Gastrocnemius medialis (tissue), 4 donors: ENCODE measurements around the gene RNASE12. TPM values are rescaled to one million over a fixed set of nuclear protein-coding genes. Genes with fewer than 3 reads are reported as not detected.

ENCODE experiments used
- ATAC-seq, 2 donors: fragments of 150-250 bp; one replicate each; pipeline ENCODE4 v1.9.1; 2016
- DNase-seq, 2 donors: peaks; one replicate each; pipeline ENCODE4 v3.0.0-alpha.2; 2019
- H3K27ac ChIP-seq, 4 donors: fragments of 200-600 bp; sonication (generic); 1 replicate in 1 of 4; 2 replicates in 3 of 4; pipeline ENCODE4 v1.5.1; 2016 to 2018; ENCODE audit warnings: mild to moderate bottlenecking in 2 of 4, moderate library complexity in 1 of 4
- H3K27me3 ChIP-seq, 3 donors: fragments of 200-600 bp; sonication (generic) in 2 of 3; 1 replicate in 1 of 3; 2 replicates in 2 of 3; pipeline versions ENCODE4 v1.5.1 to v1.6.0; 2016 to 2019; ENCODE audit warnings: mild to moderate bottlenecking in 1 of 3, moderate library complexity in 1 of 3
- H3K36me3 ChIP-seq, 2 donors: fragments of 200-600 bp; sonication (generic) in 1 of 2; one replicate each; pipeline ENCODE4 v1.5.1; 2017 to 2018
- H3K4me1 ChIP-seq, 2 donors: fragments of 200-600 bp; sonication (generic) in 1 of 2; one replicate each; pipeline ENCODE4 v1.5.1; 2016 to 2017; ENCODE audit warnings: mild to moderate bottlenecking in 2 of 2
- H3K4me3 ChIP-seq, 4 donors: fragments of 200-600 bp; sonication (generic) in 3 of 4; 1 replicate in 1 of 4; 2 replicates in 3 of 4; pipeline ENCODE4 v1.5.1; 2016 to 2019; ENCODE audit warnings: mild to moderate bottlenecking in 2 of 4
- H3K9me3 ChIP-seq, 3 donors: fragments of 200-600 bp; sonication (generic) in 2 of 3; 1 replicate in 1 of 3; 2 replicates in 2 of 3; pipeline ENCODE4 v1.5.1; 2016 to 2019
- CTCF ChIP-seq, 5 experiments: fragments of 450-650 bp in 3 of 5; fragments of 200-600 bp in 2 of 5; sonication (generic) in 2 of 5; IDR thresholded peaks in 4 of 5; conservative IDR thresholded peaks in 1 of 5; 1 replicate in 4 of 5; 2 replicates in 1 of 5; pipeline ENCODE4 v1.5.1; 2016 to 2019; ENCODE audit warnings: antibody characterized with exemption in 5 of 5, mild to moderate bottlenecking in 3 of 5, moderate library complexity in 3 of 5
- POLR2A ChIP-seq, 2 donors: fragments of 450-650 bp; IDR thresholded peaks; one replicate each; pipeline ENCODE4 v1.6.1; 2017; ENCODE audit warnings: antibody characterized with exemption in 2 of 2, mild to moderate bottlenecking in 2 of 2, moderate library complexity in 2 of 2
- in situ Hi-C, 4 donors: fragments of 200-750 bp; cut with MboI; loops; one replicate each; pipeline versions ENCODE4 v1.15.0 to v1.8.0; 2017; ENCODE audit warnings: low sequenced_read_pairs in 4 of 4
- intact Hi-C: fragments of 100-400 bp; cut with DNase I; formaldehyde crosslinking; loops from one replicate; pipeline ENCODE4 v1.15.1; 2023; ENCODE audit warnings: low total_unique reads
- total RNA-seq, 4 donors: library from RNA; depleted of rRNA; stranded (reverse); fragments of >200 nt; gene quantifications; one replicate each; pipeline versions ENCODE4 v1.1.0 to v1.2.3, GENCODE V29; 2016

The RNASE12 gene
- total RNA-seq, 4 donors from 2014 or later, result not detected

GRCh38 chr14:20587489-20588154 lies 3.6 kb downstream of the RNASE12 start, which contains the start of gene RNASE11:
Gene RNASE11 (minus strand): TSS chr14:20588001.
- no peaks in the 10 kb centered on the region for H3K36me3 ChIP-seq
- no peaks in the 10 kb centered on the region for H3K9me3 ChIP-seq
- intact Hi-C loops (no loop called here), in situ Hi-C loops (no loop called here)
- no peak for TF ChIP-seq CTCF (IDR thresholded peaks at IDR 0.05 in 4 of 5, conservative IDR thresholded peaks at IDR 0.05 in 1 of 5)
- TF ChIP-seq POLR2A (IDR thresholded peaks at IDR 0.05), result no peak
- no peak within 1 kb of the TSS for H3K4me3 ChIP-seq
- H3K27me3 ChIP-seq, result peaks cover 0 to 10% (median 4%) of the 10 kb centered on the region in 3 donors
- H3K4me1 ChIP-seq, result no peaks in the 10 kb centered on the region
- DNase-seq (no peak), ATAC-seq (no peak)
- no peak within 1 kb of the TSS for H3K27ac ChIP-seq

- H3K27me3 ChIP-seq, result peaks cover 0 to 4% (median 0%) of the 10 kb centered on the region in 3 donors
- H3K27ac ChIP-seq, result no peak overlapping the region
- TF ChIP-seq POLR2A (IDR thresholded peaks at IDR 0.05) (no peak), CTCF (IDR thresholded peaks at IDR 0.05 in 4 of 5, conservative IDR thresholded peaks at IDR 0.05 in 1 of 5) (no peak)
- DNase-seq (no peak), ATAC-seq (no peak)
- H3K4me3 ChIP-seq, result no peak overlapping the region
- no peaks in the 10 kb centered on the region for H3K36me3 ChIP-seq
- no peaks in the 10 kb centered on the region for H3K9me3 ChIP-seq
- intact Hi-C loops, result no loop called here
- H3K4me1 ChIP-seq, result no peaks in the 10 kb centered on the region
- in situ Hi-C loops, result no loop called here
Observed at GRCh38 chr14:20583908-20584307, 7.3 kb downstream of the RNASE12 start.

- Histone ChIP-seq H3K4me1 (no peaks in the 10 kb centered on the region), H3K27me3 (peaks cover 0 to 4% (median 0%) of the 10 kb centered on the region in 3 donors), H3K27ac (no peak overlapping the region), H3K36me3 (no peaks in the 10 kb centered on the region), H3K4me3 (no peak overlapping the region), H3K9me3 (no peaks in the 10 kb centered on the region)
- TF ChIP-seq POLR2A (IDR thresholded peaks at IDR 0.05) (no peak), CTCF (IDR thresholded peaks at IDR 0.05 in 4 of 5, conservative IDR thresholded peaks at IDR 0.05 in 1 of 5) (no peak)
- DNase-seq, result no peak
- ATAC-seq, result no peak
- intact Hi-C loops, result no loop called here
- in situ Hi-C loops, result no loop called here
Observed at GRCh38 chr14:20583142-20583541, 8.0 kb downstream of the RNASE12 start.

- in situ Hi-C loops, result no loop called here
- Histone ChIP-seq H3K4me3 (no peak overlapping the region), H3K4me1 (no peaks in the 10 kb centered on the region), H3K9me3 (no peaks in the 10 kb centered on the region), H3K36me3 (no peaks in the 10 kb centered on the region), H3K27me3 (no peaks in the 10 kb centered on the region), H3K27ac (no peak overlapping the region)
- DNase-seq (no peak), ATAC-seq (no peak)
- intact Hi-C loops, result no loop called here
- TF ChIP-seq CTCF (IDR thresholded peaks at IDR 0.05 in 4 of 5, conservative IDR thresholded peaks at IDR 0.05 in 1 of 5) (no peak), POLR2A (IDR thresholded peaks at IDR 0.05) (no peak)
Observed at GRCh38 chr14:20580242-20580641, 10.9 kb downstream of the RNASE12 start.
